GM21367 (cell line): ENCODE measurements around the gene TTBK1.

ENCODE experiments used
- ATAC-seq: cut with Tn5 transposase; IDR thresholded peaks from one replicate; pipeline ENCODE4 v1.9.1; 2021; ENCODE audit not compliant: unreplicated experiment

TTBK1 gene

DNA sequence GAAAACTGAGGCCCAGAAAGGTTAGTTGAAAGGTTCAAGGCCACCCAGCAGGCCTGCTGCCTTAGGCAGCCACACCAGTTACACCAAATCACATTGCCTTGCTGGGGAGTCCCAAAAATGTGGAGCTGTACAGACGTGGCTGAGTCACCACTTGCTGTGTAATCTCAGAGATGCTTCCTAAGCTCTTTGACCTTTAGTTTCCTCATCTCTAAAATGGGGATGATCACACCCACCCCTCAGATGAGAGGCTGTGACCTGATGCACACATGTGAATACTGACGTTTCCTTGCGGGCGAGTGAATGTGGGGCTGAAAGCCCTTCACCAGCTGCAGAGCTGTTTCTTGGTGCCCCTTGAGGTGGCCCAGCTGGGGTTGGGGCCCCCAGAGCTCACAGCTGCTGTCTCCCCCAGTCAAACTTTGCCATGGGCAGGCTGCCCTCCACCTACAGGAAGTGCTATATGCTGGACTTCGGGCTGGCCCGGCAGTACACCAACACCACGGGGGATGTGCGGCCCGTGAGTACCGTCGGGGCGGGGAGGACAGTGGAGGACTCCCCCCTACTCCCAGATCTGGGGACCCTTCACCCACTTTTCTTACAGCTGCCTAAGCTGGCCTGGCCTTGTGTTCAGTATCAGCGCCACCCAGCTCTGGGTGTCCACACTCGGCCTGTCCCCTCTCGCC, 11.0 kb downstream of the TTBK1 start:
- no peak for ATAC-seq

GRCh38 chr6:43254846-43255245, 11.6 kb downstream of the TTBK1 start:
- no peak for ATAC-seq

- ATAC-seq, result no peak
Observed at GRCh38 chr6:43255408-43256054, 12.2 kb downstream of the TTBK1 start.

GRCh38 chr6:43256670-43257366, 13.5 kb downstream of the TTBK1 start:
- ATAC-seq, result no peak

- ATAC-seq, result no peak
Observed at GRCh38 chr6:43257367-43258145, 14.3 kb downstream of the TTBK1 start.

- ATAC-seq, result no peak
Observed at GRCh38 chr6:43258180-43258579, 14.9 kb downstream of the TTBK1 start.

DNA sequence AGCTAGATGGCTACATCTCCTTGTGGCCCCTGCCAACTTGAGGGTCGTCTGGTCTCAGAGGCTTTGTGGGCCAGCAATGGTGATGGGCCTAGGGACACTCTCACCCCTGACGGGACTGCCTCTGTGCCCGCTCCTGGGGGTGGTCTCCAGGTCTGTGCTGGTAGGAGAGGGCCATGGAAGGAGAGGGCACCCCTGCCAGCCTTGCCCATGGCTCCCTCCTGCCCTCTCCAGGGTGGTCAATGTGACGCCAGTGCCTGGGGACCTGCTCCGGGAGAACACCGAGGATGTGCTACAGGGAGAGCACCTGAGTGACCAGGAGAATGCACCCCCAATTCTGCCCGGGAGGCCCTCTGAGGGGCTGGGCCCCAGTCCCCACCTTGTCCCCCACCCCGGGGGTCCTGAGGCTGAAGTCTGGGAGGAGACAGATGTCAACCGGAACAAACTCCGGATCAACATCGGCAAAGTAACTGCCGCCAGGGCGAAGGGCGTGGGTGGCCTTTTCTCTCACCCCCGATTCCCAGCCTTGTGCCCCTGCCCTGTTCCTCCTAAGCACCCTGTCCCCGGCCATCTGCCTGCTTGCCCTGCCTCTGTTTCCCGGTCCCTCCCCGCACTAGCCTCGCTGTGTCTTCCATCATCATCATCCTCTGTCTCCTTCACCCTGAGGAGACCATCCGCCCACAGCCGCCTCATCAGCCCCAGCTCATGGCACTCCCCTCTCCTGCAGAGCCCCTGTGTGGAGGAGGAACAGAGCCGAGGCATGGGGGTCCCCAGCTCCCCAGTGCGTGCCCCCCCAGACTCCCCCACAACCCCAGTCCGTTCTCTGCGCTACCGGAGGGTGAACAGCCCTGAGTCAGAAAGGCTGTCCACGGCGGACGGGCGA, 15.8 kb downstream of the TTBK1 start:
- no peak for ATAC-seq

GRCh38 chr6:43260791-43261190, 17.5 kb downstream of the TTBK1 start:
- no peak for ATAC-seq

- ATAC-seq, result no peak
Observed at GRCh38 chr6:43261198-43261597, 17.9 kb downstream of the TTBK1 start.

GRCh38 chr6:43262000-43262779, 18.9 kb downstream of the TTBK1 start:
- ATAC-seq, result no peak

DNA sequence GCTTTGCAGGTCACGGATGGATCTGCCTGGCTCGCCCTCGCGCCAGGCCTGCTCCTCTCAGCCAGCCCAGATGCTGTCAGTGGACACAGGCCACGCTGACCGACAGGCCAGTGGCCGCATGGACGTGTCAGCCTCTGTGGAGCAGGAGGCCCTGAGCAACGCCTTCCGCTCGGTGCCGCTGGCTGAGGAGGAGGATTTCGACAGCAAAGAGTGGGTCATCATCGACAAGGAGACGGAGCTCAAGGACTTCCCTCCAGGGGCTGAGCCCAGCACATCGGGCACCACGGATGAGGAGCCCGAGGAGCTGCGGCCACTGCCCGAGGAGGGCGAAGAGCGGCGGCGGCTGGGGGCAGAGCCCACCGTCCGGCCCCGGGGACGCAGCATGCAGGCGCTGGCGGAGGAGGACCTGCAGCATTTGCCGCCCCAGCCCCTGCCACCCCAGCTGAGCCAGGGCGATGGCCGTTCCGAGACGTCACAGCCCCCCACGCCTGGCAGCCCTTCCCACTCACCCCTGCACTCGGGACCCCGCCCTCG, 19.6 kb downstream of the TTBK1 start:
- ATAC-seq, result no peak

DNA sequence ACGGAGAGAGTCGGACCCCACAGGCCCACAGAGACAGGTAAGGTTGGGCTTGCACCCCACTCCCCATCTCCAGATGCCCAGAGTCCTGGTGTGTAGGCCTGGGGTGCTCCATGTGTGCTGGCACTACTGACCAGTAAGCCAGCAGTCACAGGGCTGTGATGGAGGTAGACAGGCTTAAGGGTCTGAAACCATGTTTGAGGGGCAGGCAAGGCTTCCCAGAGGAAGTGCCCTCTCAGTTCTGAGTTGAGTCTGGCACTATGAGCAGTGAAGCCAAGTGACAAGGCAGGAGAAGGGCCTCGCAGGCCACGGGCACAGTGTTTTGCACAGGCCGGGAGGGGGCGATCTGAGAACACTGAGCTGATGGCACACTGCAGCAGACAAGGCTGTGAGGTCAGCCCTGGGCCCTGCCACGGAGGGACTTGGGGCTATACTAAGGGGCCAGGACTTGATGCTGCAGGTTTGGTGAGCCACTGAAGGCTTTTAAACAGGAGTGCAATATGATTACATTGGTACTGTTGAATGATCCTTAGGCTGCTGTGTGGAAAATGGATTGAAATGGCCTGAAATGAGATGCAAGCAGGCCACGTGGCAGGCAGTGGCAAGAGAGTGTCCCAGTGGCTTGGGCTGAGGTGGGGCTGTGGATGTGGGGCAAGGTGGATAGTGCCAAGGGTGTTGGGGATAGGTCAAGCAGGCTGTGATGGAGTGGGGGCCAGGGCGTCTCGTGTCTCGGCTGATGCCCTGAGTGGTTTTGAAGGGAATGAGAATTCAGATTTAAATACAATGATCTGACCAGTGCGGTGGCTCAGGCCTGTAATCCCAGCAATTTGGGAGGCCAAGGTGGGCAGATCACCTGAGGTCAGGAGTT, 20.3 kb downstream of the TTBK1 start:
- peak; percentile 78 for ATAC-seq

- ATAC-seq, result no peak
Observed at GRCh38 chr6:43264599-43265145, 21.4 kb downstream of the TTBK1 start.

- no peak for ATAC-seq
Observed at GRCh38 chr6:43265564-43265963, 22.3 kb downstream of the TTBK1 start.

DNA sequence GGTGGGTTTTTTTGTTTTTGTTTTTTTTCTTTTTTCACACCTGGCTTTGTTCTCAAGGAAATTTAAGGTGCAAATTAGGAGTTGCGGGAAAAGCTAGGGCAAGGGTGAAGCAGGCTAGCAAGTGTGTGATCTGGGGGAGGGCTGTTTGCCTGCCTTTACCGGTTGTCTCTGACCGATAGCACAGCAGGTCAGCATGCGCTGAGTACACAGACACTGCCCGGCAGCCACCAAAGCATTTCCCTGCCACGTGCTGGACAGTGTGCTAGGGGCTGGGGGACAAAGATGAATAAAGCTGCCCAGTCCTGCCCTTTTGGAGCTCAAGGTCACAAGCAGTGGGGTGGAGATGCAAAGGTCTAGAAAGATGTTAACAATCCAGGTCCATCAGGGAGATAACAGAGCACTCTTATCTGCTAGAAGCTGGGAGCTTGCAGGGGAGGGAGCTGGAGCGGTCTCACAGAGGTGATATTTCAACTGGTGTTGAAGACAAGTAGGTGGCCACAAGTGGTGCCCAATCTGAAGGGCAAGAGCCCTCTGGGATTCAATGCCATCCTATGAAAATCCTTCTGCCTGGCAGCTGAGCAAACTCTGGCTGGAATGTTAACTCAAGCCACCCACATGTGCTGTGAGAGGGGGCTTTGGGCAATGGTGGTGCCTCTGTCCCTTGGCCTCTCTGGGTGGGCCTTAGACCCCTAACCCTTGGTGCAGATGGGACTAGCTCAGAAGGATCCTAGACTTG, 24.5 kb downstream of the TTBK1 start:
- ATAC-seq, result no peak

DNA sequence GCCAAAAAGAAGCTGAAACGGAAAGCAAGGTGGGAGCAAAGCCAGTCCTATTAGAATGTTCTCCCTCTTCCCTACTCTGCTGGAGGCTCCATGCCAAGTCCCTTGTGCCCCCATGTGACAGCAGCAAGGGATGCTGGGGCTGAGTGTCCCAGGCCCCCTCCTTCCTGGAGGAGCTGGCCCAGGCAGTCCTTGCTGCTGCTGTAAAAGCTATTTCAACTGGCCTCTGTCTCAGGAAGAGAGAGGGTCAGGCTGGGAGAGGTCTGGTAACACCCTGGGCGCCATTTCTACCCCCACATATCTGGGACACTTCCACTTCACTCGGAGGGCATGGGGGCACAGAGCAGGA, 25.0 kb downstream of the TTBK1 start:
- ATAC-seq, result no peak

- ATAC-seq, result no peak
Observed at GRCh38 chr6:43268782-43269272, 25.5 kb downstream of the TTBK1 start.
